Adrenal gland (tissue), 12 donors: ENCODE measurements around the gene ADCY1. TPM values are rescaled to one million over a fixed set of nuclear protein-coding genes. Genes with fewer than 3 reads are reported as not detected.

Experiments
- polyA plus RNA-seq, 3 donors: library from polyadenylated mRNA; stranded (reverse); fragments of 200-250 nt in 2 of 3; fragments of 350-450 nt in 1 of 3; fragmentation: Illumina TruSeq in 1 of 3; extraction: RNeasy Lipid Tissue Mini Kit (QIAGEN cat#74804) in 1 of 3; gene quantifications; one replicate each; pipeline ENCODE4 v1.2.3, GENCODE V29; 2013 to 2014
- small RNA-seq, 2 donors: library from RNA; depleted of rRNA; stranded (forward); fragments of <200 nt; gene quantifications; one replicate each; pipeline ENCODE3, GENCODE V24; 2016
- total RNA-seq, 9 donors: library from RNA; depleted of rRNA in 4 of 9; stranded (reverse); fragments of >200 nt in 4 of 9; fragments of 120-200 nt in 1 of 9; fragmentation: NEBNext Ultra II Directional in 1 of 9; extraction: Animal tissue kit (Norgen Biotek cat#: 25700) in 1 of 9; gene quantifications; one replicate each; pipeline versions ENCODE4 v1.1.0 to v1.2.4, GENCODE V29; 2013 to 2023
- donor health status: healthy with polysubstance abuse.
- donor health status: Bipolar disorder and iron deficiency.
- donor health status: DM: yes; HTN: yes; CAD: no.
- donor health status: DM: no; HTN: no; CAD: no.
- donor health status: DM: no; HTN: no; CAD: no.
- donor health status: DM: yes; HTN: yes; CAD: no.

ADCY1 gene
- total and polyA plus RNA-seq, 12 donors, result 0.88 to 9.5 (median 4.2) TPM

Small RNA genes within 50 kb of the gene (small RNA-seq; reads per million reads assigned to genes)
- 0 reads per million in 2 donors for gene AC073325.2
